H9 (cell line): Measurements from ENCODE around the gene PRSS23. TPM values are rescaled to one million over a fixed set of nuclear protein-coding genes. Genes with fewer than 3 reads are reported as not detected.

Experiments
- DNase-seq: peaks from one replicate; pipeline ENCODE4 v3.0.0-alpha.2; 2017
- H2AFZ ChIP-seq: one replicate; pipeline ENCODE4 v1.6.1; 2013; ENCODE audit warnings: mild to moderate bottlenecking, low read length, control low read depth, moderate library complexity
- H2AK5ac ChIP-seq: 2 replicates; pipeline ENCODE4 v1.6.1; 2013; ENCODE audit warnings: low read length, control low read depth, mixed read lengths; ENCODE audit not compliant: insufficient read length
- H2BK120ac ChIP-seq: one replicate; pipeline ENCODE4 v1.6.1; 2013; ENCODE audit warnings: low read depth, mild to moderate bottlenecking, low read length, control low read depth, inconsistent platforms; ENCODE audit not compliant: poor library complexity, severe bottlenecking
- H2BK12ac ChIP-seq: 2 replicates; pipeline ENCODE4 v1.6.1; 2013; ENCODE audit warnings: low read length, control low read depth, mixed read lengths, low read depth; ENCODE audit not compliant: insufficient read length
- H2BK15ac ChIP-seq: 2 replicates; pipeline ENCODE4 v1.6.1; 2013; ENCODE audit warnings: low read depth, low read length, control low read depth
- H2BK20ac ChIP-seq: one replicate; pipeline ENCODE4 v1.6.1; 2013; ENCODE audit warnings: low read depth, mild to moderate bottlenecking, low read length, control low read depth, inconsistent platforms; ENCODE audit not compliant: poor library complexity, severe bottlenecking
- H2BK5ac ChIP-seq: 2 replicates; pipeline ENCODE4 v1.6.1; 2013; ENCODE audit warnings: low read length, control low read depth, mixed read lengths; ENCODE audit not compliant: insufficient read length
- H3K14ac ChIP-seq: 2 replicates; pipeline ENCODE4 v1.6.1; 2013; ENCODE audit warnings: low read length, control low read depth; ENCODE audit not compliant: insufficient read depth
- H3K18ac ChIP-seq: 2 replicates; pipeline ENCODE4 v1.6.1; 2013; ENCODE audit warnings: low read depth, mild to moderate bottlenecking, mixed read lengths, low read length, control low read depth; ENCODE audit not compliant: insufficient read length
- H3K23ac ChIP-seq: 2 replicates; pipeline ENCODE4 v1.6.1; 2013; ENCODE audit warnings: low read length, control low read depth, mixed read lengths, low read depth; ENCODE audit not compliant: insufficient read length
- H3K23me2 ChIP-seq: 2 replicates; pipeline ENCODE4 v1.6.1; 2013; ENCODE audit warnings: low read depth, mild to moderate bottlenecking, mixed read lengths, low read length, control low read depth; ENCODE audit not compliant: insufficient read length, poor library complexity, severe bottlenecking
- H3K27ac ChIP-seq: 2 replicates; pipeline ENCODE4 v1.5.1; 2013; ENCODE audit warnings: low read length, control low read depth, mixed read lengths, low read depth; ENCODE audit not compliant: insufficient read length
- H3K27me3 ChIP-seq: 2 replicates; pipeline ENCODE4 v1.6.1; 2013; ENCODE audit warnings: low read length, control low read depth, inconsistent platforms; ENCODE audit not compliant: insufficient read depth
- H3K4ac ChIP-seq: 2 replicates; pipeline ENCODE4 v1.6.1; 2013; ENCODE audit warnings: low read depth, mild to moderate bottlenecking, control low read depth, inconsistent platforms, low read length, moderate library complexity
- H3K4me1 ChIP-seq: 2 replicates; pipeline ENCODE4 v1.6.1; 2013; ENCODE audit warnings: low read length, control low read depth, inconsistent platforms; ENCODE audit not compliant: insufficient read depth
- H3K4me2 ChIP-seq: 2 replicates; pipeline ENCODE4 v1.6.1; 2013; ENCODE audit warnings: low read length, control low read depth, mixed read lengths; ENCODE audit not compliant: insufficient read length, insufficient read depth
- H3K56ac ChIP-seq: 2 replicates; pipeline ENCODE4 v1.6.1; 2013; ENCODE audit warnings: low read depth, mild to moderate bottlenecking, mixed read lengths, low read length, control low read depth; ENCODE audit not compliant: insufficient read length
- H3K79me1 ChIP-seq: 2 replicates; pipeline ENCODE4 v1.6.1; 2013; ENCODE audit warnings: low read depth, mild to moderate bottlenecking, moderate library complexity, low read length, control low read depth, inconsistent platforms; ENCODE audit not compliant: insufficient read depth, poor library complexity, severe bottlenecking
- H3K79me2 ChIP-seq: 2 replicates; pipeline ENCODE4 v1.6.1; 2013; ENCODE audit warnings: low read length, control low read depth, inconsistent platforms; ENCODE audit not compliant: insufficient read depth
- H3K9ac ChIP-seq: 2 replicates; pipeline ENCODE4 v1.6.1; 2013; ENCODE audit warnings: low read length, control low read depth, mixed read lengths; ENCODE audit not compliant: insufficient read length; ENCODE audit errors: extremely low read depth
- H3K9me3 ChIP-seq: one replicate; pipeline ENCODE4 v1.6.1; 2013; ENCODE audit warnings: low read depth, low read length, inconsistent platforms; ENCODE audit not compliant: control insufficient read depth
- H3T11ph ChIP-seq: one replicate; pipeline ENCODE4 v1.6.1; 2013; ENCODE audit warnings: mild to moderate bottlenecking, low read length, control low read depth, inconsistent platforms
- H4K20me1 ChIP-seq: one replicate; pipeline ENCODE4 v1.6.1; 2013; ENCODE audit not compliant: control insufficient read depth, insufficient read length, insufficient read depth
- H4K5ac ChIP-seq: 2 replicates; pipeline ENCODE4 v1.6.1; 2013; ENCODE audit warnings: low read depth, mild to moderate bottlenecking, mixed read lengths, low read length, control low read depth; ENCODE audit not compliant: insufficient read length
- H4K8ac ChIP-seq: replicated peaks from 2 replicates; pipeline ENCODE4 v1.6.1; 2013; ENCODE audit warnings: low read length, control low read depth, mixed read lengths, low read depth; ENCODE audit not compliant: insufficient read length
- H4K91ac ChIP-seq: 2 replicates; pipeline ENCODE4 v1.6.1; 2013; ENCODE audit warnings: low read depth, mild to moderate bottlenecking, moderate library complexity, mixed read lengths, low read length, control low read depth; ENCODE audit not compliant: insufficient read length
- H3K27ac Mint-ChIP-seq, 3 experiments: 2 replicates in 2 of 3; 3 replicates in 1 of 3; pipeline ENCODE4 v1.8.0; 2020 to 2021; ENCODE audit warnings: mixed read lengths in 3 of 3, mild to moderate bottlenecking in 1 of 3, moderate library complexity in 1 of 3
- H3K27me3 Mint-ChIP-seq: 2 replicates; pipeline ENCODE4 v1.8.0; 2021; ENCODE audit warnings: low read depth, mild to moderate bottlenecking, moderate library complexity, mixed read lengths
- H3K36me3 Mint-ChIP-seq, 3 experiments: 2 replicates in 2 of 3; 3 replicates in 1 of 3; pipeline ENCODE4 v1.8.0; 2020 to 2021; ENCODE audit warnings: low read depth in 3 of 3, mixed read lengths in 3 of 3; ENCODE audit not compliant: insufficient read depth in 1 of 3
- H3K4me1 Mint-ChIP-seq, 2 experiments: 2 replicates each; pipeline ENCODE4 v1.8.0; 2020; ENCODE audit warnings: mixed read lengths in 2 of 2
- H3K4me3 Mint-ChIP-seq, 2 experiments: 2 replicates in 1 of 2; 3 replicates in 1 of 2; pipeline ENCODE4 v1.8.0; 2020 to 2021; ENCODE audit warnings: mild to moderate bottlenecking in 2 of 2, mixed read lengths in 2 of 2, moderate library complexity in 1 of 2
- H3K9me3 Mint-ChIP-seq, 2 experiments: 2 replicates in 1 of 2; 3 replicates in 1 of 2; pipeline ENCODE4 v1.8.0; 2020; ENCODE audit warnings: mild to moderate bottlenecking in 2 of 2, mixed read lengths in 2 of 2, moderate library complexity in 1 of 2
- total RNA-seq: library from RNA; stranded (reverse); gene quantifications from 2 replicates; pipeline ENCODE4 v1.2.1, GENCODE V29; 2021
- TF ChIP-seq, protein P1 (sequence below): fragments of 200-600 bp; sonication (generic); conservative IDR thresholded peaks from 3 replicates; pipeline ENCODE4 v1.8.0; 2021; ENCODE audit warnings: antibody characterized with exemption, mild to moderate bottlenecking

The PRSS23 gene
- total RNA-seq, 1 experiment from 2014 or later: 6.9 TPM

DNA sequence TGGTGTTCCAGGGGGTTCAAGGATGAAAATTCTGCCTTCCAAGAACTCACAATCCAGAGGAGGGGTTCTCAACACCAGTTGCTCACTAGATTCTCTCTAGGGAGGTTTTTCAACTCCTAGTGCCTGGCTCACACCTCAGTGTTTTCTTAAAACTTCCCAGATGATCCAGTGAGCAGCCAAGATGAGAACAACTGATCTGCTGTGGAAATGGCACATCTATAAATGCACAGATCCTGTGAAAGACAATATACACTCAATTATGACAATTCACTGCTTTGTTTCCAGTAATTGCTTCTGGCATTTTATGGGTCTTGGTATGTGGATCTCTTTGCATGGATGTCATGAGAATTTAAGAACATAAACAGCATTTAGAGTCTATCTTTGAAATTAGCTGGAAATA is 45.2 kb upstream of the PRSS23 start:
- Histone ChIP-seq H3K9me3 (no peaks in the 10 kb centered on the region), H2BK15ac (no peak overlapping the region), H3K4me2 (no peak overlapping the region), H3K79me2 (no peaks in the 10 kb centered on the region), H2BK20ac (no peak overlapping the region), H4K20me1 (no peaks in the 10 kb centered on the region), H2AK5ac (no peak overlapping the region), H3T11ph (no peak overlapping the region), H4K8ac (no peak overlapping the region), H3K79me1 (no peaks in the 10 kb centered on the region), H2AFZ (no peak overlapping the region), H3K23me2 (no peaks in the 10 kb centered on the region), H3K23ac (no peak overlapping the region), H4K5ac (no peak overlapping the region), H3K27me3 (no peaks in the 10 kb centered on the region), H3K27ac (no peak overlapping the region), H2BK120ac (no peak overlapping the region), H4K91ac (no peak overlapping the region), H3K56ac (no peak overlapping the region), H3K14ac (no peak overlapping the region), H2BK5ac (no peak overlapping the region), H3K9ac (no peak overlapping the region), H3K4me1 (no peaks in the 10 kb centered on the region), H3K4ac (no peak overlapping the region), H2BK12ac (no peak overlapping the region), H3K18ac (no peak overlapping the region)
- Mint-ChIP-seq H3K4me3 (no peak overlapping the region), H3K9me3 (peaks cover 5% of the 10 kb centered on the region in 2 experiments; a peak in 4 of 5 replicates), H3K4me1 (no peaks in the 10 kb centered on the region), H3K36me3 (no peaks in the 10 kb centered on the region; a peak in 1 of 7 replicates), H3K27me3 (no peaks in the 10 kb centered on the region; the same call in 1 of the 2 replicates), H3K27ac (no peak overlapping the region; a peak in 1 of 7 replicates)
- TF ChIP-seq, protein P1, sequence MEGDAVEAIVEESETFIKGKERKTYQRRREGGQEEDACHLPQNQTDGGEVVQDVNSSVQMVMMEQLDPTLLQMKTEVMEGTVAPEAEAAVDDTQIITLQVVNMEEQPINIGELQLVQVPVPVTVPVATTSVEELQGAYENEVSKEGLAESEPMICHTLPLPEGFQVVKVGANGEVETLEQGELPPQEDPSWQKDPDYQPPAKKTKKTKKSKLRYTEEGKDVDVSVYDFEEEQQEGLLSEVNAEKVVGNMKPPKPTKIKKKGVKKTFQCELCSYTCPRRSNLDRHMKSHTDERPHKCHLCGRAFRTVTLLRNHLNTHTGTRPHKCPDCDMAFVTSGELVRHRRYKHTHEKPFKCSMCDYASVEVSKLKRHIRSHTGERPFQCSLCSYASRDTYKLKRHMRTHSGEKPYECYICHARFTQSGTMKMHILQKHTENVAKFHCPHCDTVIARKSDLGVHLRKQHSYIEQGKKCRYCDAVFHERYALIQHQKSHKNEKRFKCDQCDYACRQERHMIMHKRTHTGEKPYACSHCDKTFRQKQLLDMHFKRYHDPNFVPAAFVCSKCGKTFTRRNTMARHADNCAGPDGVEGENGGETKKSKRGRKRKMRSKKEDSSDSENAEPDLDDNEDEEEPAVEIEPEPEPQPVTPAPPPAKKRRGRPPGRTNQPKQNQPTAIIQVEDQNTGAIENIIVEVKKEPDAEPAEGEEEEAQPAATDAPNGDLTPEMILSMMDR: no peak
- DNase-seq: no peak
